GM12872 (cell line): ENCODE measurements around the gene PLEKHA7.

ENCODE experiments used
- TF ChIP-seq, protein P1 (sequence below): IDR thresholded peaks from 3 replicates; pipeline ENCODE4 v1.5.1; 2011; ENCODE audit warnings: low read depth, mild to moderate bottlenecking, low read length, moderate library complexity; ENCODE audit not compliant: insufficient read depth

Gene PLEKHA7

GRCh38 chr11:16759857-16760508 lies 254.2 kb downstream of the PLEKHA7 start:
- TF ChIP-seq, protein P1, sequence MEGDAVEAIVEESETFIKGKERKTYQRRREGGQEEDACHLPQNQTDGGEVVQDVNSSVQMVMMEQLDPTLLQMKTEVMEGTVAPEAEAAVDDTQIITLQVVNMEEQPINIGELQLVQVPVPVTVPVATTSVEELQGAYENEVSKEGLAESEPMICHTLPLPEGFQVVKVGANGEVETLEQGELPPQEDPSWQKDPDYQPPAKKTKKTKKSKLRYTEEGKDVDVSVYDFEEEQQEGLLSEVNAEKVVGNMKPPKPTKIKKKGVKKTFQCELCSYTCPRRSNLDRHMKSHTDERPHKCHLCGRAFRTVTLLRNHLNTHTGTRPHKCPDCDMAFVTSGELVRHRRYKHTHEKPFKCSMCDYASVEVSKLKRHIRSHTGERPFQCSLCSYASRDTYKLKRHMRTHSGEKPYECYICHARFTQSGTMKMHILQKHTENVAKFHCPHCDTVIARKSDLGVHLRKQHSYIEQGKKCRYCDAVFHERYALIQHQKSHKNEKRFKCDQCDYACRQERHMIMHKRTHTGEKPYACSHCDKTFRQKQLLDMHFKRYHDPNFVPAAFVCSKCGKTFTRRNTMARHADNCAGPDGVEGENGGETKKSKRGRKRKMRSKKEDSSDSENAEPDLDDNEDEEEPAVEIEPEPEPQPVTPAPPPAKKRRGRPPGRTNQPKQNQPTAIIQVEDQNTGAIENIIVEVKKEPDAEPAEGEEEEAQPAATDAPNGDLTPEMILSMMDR: no peak

GRCh38 chr11:16758382-16759024 lies 255.7 kb downstream of the PLEKHA7 start:
- TF ChIP-seq, protein P1: no peak

GRCh38 chr11:16750417-16750816 lies 263.8 kb downstream of the PLEKHA7 start:
- TF ChIP-seq, protein P1: no peak

GRCh38 chr11:16749666-16750065 lies 264.5 kb downstream of the PLEKHA7 start:
- TF ChIP-seq, protein P1: no peak

DNA sequence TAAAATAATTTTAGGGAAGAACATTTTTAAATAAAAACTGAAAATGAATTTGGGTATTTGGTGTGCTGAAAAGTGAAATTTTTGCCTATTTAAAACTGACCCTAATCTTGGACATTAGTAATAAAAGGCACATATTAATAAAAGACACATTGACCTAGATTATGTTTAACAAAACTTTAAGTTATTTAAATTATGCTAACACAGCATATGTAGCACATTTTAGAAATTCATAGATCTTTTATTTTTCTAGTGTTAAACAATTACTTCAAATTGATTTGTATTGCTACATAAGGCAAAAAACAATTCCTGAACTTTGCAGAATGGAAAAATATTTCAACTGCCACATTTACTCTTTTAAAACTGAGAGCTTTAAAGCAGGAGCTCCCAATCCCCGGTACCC lies 265.1 kb downstream of the PLEKHA7 start:
- TF ChIP-seq, protein P1: no peak

DNA sequence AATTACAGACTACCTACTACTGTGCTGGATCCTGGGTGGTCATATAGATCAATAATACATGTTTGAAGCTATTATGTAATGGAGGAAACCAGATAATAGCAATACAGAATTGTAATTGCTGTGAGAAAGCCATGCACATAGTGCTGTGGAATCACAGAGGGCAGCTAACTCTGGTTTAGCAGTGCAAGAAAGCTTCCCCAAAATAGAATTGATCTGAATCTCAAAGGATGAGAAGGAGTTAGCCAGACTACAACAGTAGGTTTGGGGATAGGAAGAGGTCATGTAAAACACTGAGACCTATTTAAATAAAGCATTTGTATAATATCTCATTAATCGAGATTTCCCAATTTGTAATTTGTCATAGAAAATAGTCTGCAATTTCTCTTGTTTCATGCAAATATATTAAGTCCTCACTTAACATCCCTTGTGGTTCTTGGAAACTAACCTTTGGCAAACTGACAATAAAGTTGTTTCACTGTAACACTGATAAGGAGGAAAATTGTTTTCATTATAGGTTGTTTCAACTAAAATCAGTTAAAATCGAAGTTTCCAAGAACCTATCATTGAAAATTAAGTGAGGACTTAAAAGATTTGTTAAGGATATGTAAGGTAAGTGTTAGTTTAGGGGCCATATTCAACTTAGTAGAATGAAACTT lies 268.1 kb downstream of the PLEKHA7 start:
- TF ChIP-seq, protein P1: no peak

DNA sequence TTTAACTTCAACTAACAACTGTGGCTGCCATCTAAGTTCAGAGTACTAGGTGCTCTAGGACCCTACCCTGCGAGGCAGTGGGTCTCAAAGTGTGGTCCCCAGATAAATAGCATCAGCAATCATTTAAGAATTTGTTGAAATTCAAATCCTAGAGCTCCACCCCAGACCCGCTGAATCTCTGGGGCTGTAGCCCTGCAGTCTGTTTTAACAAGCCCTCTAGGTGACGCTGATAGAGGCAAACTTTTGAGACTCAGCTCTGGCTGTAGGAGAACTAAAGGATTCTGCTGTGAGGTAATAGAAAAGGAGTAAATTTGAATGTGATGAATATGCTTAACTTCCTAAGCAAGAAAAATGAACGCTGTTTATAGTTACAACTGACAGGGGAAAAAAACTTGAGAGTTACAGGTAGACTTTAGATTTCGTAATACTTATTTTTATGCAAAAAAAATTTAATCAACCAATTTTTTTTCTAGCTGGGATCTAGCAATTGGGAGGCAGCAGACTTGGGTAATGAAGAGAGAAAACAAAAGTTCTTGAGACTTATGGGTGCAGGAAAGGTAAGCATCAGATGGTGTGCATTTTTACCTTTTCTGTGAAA lies 270.0 kb downstream of the PLEKHA7 start:
- TF ChIP-seq, protein P1: no peak
